ENCODE data around the gene RETSAT. TPM values are rescaled to one million over a fixed set of nuclear protein-coding genes. Genes with fewer than 3 reads are reported as not detected.

The RETSAT gene
- total RNA-seq, 4 donors from 2014 or later = 257 to 687 (median 392) TPM

- TF ChIP-seq CTCF (IDR thresholded peaks at IDR 0.05; ENCODE audit: low read depth) = no peak
Observed at GRCh38 chr2:85327160-85327821, 27.0 kb downstream of the RETSAT start.

GRCh38 chr2:85326406-85327159 lies 27.7 kb downstream of the RETSAT start:
- no peak for TF ChIP-seq CTCF (IDR thresholded peaks at IDR 0.05; ENCODE audit: low read depth)

GRCh38 chr2:85325466-85325811 lies 28.9 kb downstream of the RETSAT start:
- no peak for TF ChIP-seq CTCF (IDR thresholded peaks at IDR 0.05; ENCODE audit: low read depth)

- no peak for TF ChIP-seq CTCF (IDR thresholded peaks at IDR 0.05; ENCODE audit: low read depth)
Observed at GRCh38 chr2:85324639-85325465, 29.5 kb downstream of the RETSAT start.

GRCh38 chr2:85323351-85323987 lies 30.9 kb downstream of the RETSAT start:
- no peak for TF ChIP-seq CTCF (IDR thresholded peaks at IDR 0.05; ENCODE audit: low read depth)

GRCh38 chr2:85319796-85320195 lies 34.5 kb downstream of the RETSAT start:
- no peak for TF ChIP-seq CTCF (IDR thresholded peaks at IDR 0.05; ENCODE audit: low read depth)

Measured in subcutaneous adipose tissue (tissue), 4 donors.